Breast epithelium (tissue), 4 donors: Measurements from ENCODE around the gene CYP4F2. TPM values are rescaled to one million over a fixed set of nuclear protein-coding genes. Genes with fewer than 3 reads are reported as not detected.
"Not testable (repeated sequence)": the region's sequence is repeated elsewhere in the genome, so short reads cannot be mapped to it uniquely, and the experiment has no call there.

ENCODE experiments used
- DNase-seq, 2 donors: peaks; one replicate each; pipeline ENCODE4 v3.0.0-alpha.2; 2019; ENCODE audit warnings: low spot score in 2 of 2
- H3K27ac ChIP-seq, 2 donors: fragments of 200-600 bp; sonication (generic) in 1 of 2; one replicate each; pipeline ENCODE4 v1.5.1; 2016 to 2019; ENCODE audit warnings: mild to moderate bottlenecking in 1 of 2
- H3K27me3 ChIP-seq, 2 donors: fragments of 200-600 bp; sonication (generic) in 1 of 2; one replicate each; pipeline versions ENCODE4 v1.5.1 to v1.6.0; 2017 to 2019; ENCODE audit warnings: control low read depth in 1 of 2, mild to moderate bottlenecking in 1 of 2
- H3K36me3 ChIP-seq: fragments of 200-600 bp; one replicate; pipeline ENCODE4 v1.5.1; 2019
- H3K4me1 ChIP-seq, 2 donors: fragments of 200-600 bp; sonication (generic); one replicate each; pipeline ENCODE4 v1.5.1; 2016 to 2019; ENCODE audit warnings: control low read depth in 1 of 2
- H3K4me3 ChIP-seq, 3 donors: fragments of 200-600 bp; sonication (generic); 1 replicate in 2 of 3; 2 replicates in 1 of 3; pipeline ENCODE4 v1.5.1; 2016 to 2019; ENCODE audit warnings: mild to moderate bottlenecking in 3 of 3, moderate library complexity in 2 of 3
- H3K9me3 ChIP-seq, 2 donors: fragments of 200-600 bp; sonication (generic) in 1 of 2; one replicate each; pipeline ENCODE4 v1.5.1; 2016 to 2019; ENCODE audit warnings: control low read depth in 1 of 2
- POLR2A ChIP-seq: fragments of 450-650 bp; IDR thresholded peaks from one replicate; pipeline ENCODE4 v1.6.1; 2016; ENCODE audit warnings: antibody characterized with exemption, mild to moderate bottlenecking, moderate library complexity
- POLR2AphosphoS5 ChIP-seq, 3 donors: sonication (generic); formaldehyde crosslinking; IDR thresholded peaks; one replicate each; pipeline ENCODE4 v1.6.1; 2017; ENCODE audit warnings: antibody characterized with exemption in 3 of 3
- intact Hi-C: fragments of 100-400 bp; cut with DNase I; formaldehyde crosslinking; loops from one replicate; pipeline ENCODE4 v1.15.1; 2023; ENCODE audit warnings: low total_unique reads
- total RNA-seq, 3 donors: library from RNA; depleted of rRNA; stranded (reverse); fragments of >200 nt; gene quantifications; one replicate each; pipeline ENCODE4 v1.1.0, GENCODE V29; 2016
- TF ChIP-seq, protein P1 (sequence below), 3 donors: fragments of 450-650 bp; IDR thresholded peaks; one replicate each; pipeline ENCODE4 v1.5.1; 2016 to 2017; ENCODE audit warnings: antibody characterized with exemption in 3 of 3, mild to moderate bottlenecking in 3 of 3, moderate library complexity in 3 of 3

Gene CYP4F2
- total RNA-seq, 3 donors from 2014 or later = under 0.01 TPM; not detected in 2

DNA sequence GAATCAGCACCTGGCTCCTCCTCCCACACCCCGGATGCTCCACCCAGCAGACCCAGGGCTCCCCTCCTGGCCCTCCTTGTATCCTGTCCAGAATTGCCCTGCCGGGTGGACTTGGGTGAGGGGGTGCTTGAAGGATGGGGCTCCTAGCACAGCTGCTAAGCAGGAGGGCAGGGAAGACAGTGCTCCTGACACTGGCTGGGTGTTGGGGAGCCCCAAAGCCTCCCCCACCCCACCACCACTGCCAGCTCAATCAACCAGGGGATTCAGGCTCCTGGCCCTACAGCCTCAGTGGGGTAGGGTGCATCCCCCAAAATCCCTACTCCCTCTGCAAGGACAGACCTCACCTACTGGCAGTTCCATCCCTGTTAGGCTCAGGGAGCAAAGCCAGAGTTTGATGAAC is 39.1 kb upstream of the CYP4F2 start:
- H3K36me3 ChIP-seq = no peaks in the 10 kb centered on the region
- intact Hi-C loops = no loop called here
- H3K4me1 ChIP-seq = no peaks in the 10 kb centered on the region
- H3K27me3 ChIP-seq = peaks cover 0 to 8% of the 10 kb centered on the region in 2 donors
- no peak overlapping the region for H3K4me3 ChIP-seq
- no peak overlapping the region for H3K27ac ChIP-seq
- TF ChIP-seq POLR2AphosphoS5 (IDR thresholded peaks at IDR 0.05) (no peak), POLR2A (no peak)
- TF ChIP-seq, protein P1, sequence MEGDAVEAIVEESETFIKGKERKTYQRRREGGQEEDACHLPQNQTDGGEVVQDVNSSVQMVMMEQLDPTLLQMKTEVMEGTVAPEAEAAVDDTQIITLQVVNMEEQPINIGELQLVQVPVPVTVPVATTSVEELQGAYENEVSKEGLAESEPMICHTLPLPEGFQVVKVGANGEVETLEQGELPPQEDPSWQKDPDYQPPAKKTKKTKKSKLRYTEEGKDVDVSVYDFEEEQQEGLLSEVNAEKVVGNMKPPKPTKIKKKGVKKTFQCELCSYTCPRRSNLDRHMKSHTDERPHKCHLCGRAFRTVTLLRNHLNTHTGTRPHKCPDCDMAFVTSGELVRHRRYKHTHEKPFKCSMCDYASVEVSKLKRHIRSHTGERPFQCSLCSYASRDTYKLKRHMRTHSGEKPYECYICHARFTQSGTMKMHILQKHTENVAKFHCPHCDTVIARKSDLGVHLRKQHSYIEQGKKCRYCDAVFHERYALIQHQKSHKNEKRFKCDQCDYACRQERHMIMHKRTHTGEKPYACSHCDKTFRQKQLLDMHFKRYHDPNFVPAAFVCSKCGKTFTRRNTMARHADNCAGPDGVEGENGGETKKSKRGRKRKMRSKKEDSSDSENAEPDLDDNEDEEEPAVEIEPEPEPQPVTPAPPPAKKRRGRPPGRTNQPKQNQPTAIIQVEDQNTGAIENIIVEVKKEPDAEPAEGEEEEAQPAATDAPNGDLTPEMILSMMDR (IDR thresholded peaks at IDR 0.05) = no peak
- no peaks in the 10 kb centered on the region for H3K9me3 ChIP-seq
- DNase-seq = no peak

DNA sequence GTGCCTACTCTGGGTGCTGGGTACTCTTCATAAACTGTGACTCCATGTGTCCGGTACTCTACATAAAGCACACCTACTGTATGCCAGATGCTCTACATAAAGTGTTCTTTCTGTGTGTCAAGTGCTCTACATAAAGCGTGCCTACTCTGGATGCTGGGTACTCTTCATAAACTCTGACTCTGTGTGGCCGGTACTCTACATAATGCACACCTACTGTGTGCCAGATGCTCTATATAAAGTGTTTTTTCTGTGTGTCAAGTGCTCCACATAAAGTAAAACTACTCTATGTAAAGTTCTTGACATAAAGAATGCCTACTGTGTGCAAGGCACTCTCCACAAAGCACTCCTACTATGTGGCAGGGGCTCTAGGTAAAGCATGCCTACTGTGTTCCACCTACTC is 38.3 kb upstream of the CYP4F2 start:
- no peak overlapping the region for H3K27ac ChIP-seq
- H3K27me3 ChIP-seq = peaks cover 0 to 10% of the 10 kb centered on the region in 2 donors
- no peaks in the 10 kb centered on the region for H3K36me3 ChIP-seq
- H3K4me1 ChIP-seq = no peaks in the 10 kb centered on the region
- DNase-seq = no peak
- intact Hi-C loops = no loop called here
- no peak overlapping the region for H3K4me3 ChIP-seq
- TF ChIP-seq POLR2AphosphoS5 (IDR thresholded peaks at IDR 0.05) (no peak), POLR2A (no peak)
- TF ChIP-seq, protein P1 (IDR thresholded peaks at IDR 0.05) = no peak
- no peaks in the 10 kb centered on the region for H3K9me3 ChIP-seq

DNA sequence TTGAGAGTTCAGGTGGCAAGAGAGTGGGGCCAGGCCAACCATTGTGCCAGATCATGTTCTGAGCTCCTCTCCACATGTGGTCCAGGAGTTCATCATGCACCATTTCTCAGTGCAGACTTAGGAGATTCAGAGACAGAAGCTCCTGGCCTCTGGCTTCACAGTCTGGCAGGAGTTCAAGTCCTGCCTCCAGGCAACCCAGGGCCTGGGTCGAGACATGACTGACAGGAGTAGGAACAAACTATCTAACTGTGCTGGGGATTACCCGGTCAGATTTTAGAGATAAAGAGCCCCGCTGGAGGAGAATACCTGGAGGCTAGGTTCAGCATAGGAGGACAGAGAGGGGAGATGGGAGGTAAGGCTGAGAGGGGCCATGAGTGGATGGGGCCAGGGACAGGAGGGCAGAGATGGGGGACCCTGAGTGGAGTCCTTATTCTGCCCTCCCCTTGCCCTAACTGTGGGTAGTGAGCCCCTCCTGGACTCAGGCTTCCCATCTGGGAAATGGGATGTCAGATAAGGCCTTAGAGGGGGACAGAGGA is 37.4 kb upstream of the CYP4F2 start:
- Histone ChIP-seq H3K27ac (peak overlapping the region in 1 of 2 donors; percentile 84), H3K4me3 (no peak overlapping the region), H3K9me3 (no peaks in the 10 kb centered on the region), H3K36me3 (no peaks in the 10 kb centered on the region), H3K27me3 (peaks cover 0 to 18% of the 10 kb centered on the region in 2 donors), H3K4me1 (no peaks in the 10 kb centered on the region)
- TF ChIP-seq POLR2A (no peak), POLR2AphosphoS5 (IDR thresholded peaks at IDR 0.05) (no peak)
- TF ChIP-seq, protein P1 (IDR thresholded peaks at IDR 0.05) = no peak
- DNase-seq = no peak
- intact Hi-C loops = no loop called here

DNA sequence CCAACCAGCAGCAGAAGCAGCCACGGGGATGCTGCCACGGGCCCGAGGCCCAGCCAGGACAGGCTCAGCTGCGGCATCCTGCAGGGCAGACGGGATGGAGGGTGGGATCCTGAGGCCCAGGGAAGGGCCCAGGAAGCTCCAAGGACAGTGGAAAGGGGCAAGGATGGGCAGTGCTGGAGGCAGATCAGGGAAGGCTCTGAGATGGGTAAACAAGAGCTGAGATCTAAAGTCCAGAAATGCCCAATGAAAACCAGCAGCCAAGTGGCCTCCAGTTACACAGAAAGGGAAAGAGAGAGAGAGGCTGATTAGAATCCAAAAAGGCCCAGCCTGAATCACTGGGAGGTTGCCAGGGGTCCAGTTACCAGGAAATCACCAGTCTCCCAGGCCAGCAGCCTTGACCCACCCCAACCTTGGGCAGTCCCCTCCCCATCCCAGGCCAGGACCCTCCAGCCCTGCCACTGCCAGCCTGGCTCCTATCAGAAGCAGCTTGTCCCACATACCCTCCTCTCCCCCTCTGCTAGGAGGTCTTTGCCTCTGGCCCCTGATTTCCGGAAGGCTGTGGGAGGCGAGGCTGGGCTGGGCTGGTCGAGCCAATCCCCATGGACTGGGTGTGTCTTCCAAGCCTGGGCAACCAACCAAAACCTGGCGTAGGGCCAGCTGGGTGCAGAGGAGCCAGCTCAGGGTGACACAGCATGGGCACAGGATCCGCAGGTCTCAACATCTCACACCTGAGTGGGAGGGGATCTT is 36.6 kb upstream of the CYP4F2 start, which contains the start of gene CYP4F11:
Gene CYP4F11, minus strand, starts transcription at position 198 of the 747 bp plus-strand sequence. Its CDS starts 121 bp downstream, at position 77.
- no peak for TF ChIP-seq POLR2A
- TF ChIP-seq POLR2AphosphoS5 (IDR thresholded peaks at IDR 0.05) = no peak
- TF ChIP-seq, protein P1 (IDR thresholded peaks at IDR 0.05) = no peak
- intact Hi-C loops = no loop called here
- peak within 1 kb of the TSS in 1 of 2 donors; percentile 84 for H3K27ac ChIP-seq
- H3K4me3 ChIP-seq = peak within 1 kb of the TSS in 1 of 3 donors; percentile 21
- peak; percentile 57 to 89 for DNase-seq
- peaks cover 0 to 21% of the 10 kb centered on the region in 2 donors for H3K27me3 ChIP-seq
- H3K36me3 ChIP-seq = no peaks in the 10 kb centered on the region
- no peaks in the 10 kb centered on the region for H3K9me3 ChIP-seq
- no peaks in the 10 kb centered on the region for H3K4me1 ChIP-seq

DNA sequence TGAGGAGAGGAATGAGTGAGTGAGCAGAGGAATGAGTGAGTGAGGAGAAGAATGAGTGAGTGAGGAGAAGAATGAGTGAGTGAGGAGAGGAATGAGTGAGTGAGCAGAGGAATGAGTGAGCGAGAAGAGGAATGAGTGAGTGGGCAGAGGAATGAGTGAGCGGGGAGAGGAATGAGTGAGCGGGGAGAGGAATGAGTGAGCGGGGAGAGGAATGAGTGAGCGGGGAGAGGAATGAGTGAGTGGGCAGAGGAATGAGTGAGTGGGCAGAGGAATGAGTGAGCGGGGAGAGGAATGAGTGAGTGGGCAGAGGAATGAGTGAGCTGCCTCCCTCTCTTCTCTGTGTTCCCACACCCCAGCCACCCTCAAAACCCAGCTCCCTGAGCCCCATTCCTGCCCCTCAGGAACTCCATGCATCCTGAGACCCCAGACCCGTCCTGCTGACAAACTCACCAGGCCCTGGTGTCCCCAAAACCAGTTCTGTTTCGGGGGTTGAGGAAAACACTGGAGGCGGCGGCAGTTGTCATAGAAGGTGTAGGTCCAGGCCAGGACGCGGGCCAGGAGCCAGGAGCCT is 36.0 kb upstream of the CYP4F2 start:
- H3K4me1 ChIP-seq, H3K9me3 ChIP-seq, DNase-seq, H3K36me3 ChIP-seq, intact Hi-C loops: not testable (repeated sequence)
- peaks cover 0 to 24% of the 10 kb centered on the region in 2 donors for H3K27me3 ChIP-seq
- peak overlapping the region in 1 of 2 donors; percentile 84 for H3K27ac ChIP-seq
- peak overlapping the region in 1 of 3 donors; percentile 21 for H3K4me3 ChIP-seq
